ENCODE measurements around the gene DNPH1. TPM values are rescaled to one million over a fixed set of nuclear protein-coding genes. Genes with fewer than 3 reads are reported as not detected.

The DNPH1 gene
- total and polyA plus RNA-seq, 2 experiments from 2014 or later: 138 to 176 TPM

GRCh38 chr6:43185391-43185985 is 43.8 kb downstream of the DNPH1 start:
- no peak for DNase-seq (ENCODE audit: low read depth in 1 of 2, low spot score in 1 of 2)
- H3K36me3 ChIP-seq: peaks cover 2% of the 10 kb centered on the region
- TF ChIP-seq, protein P1, sequence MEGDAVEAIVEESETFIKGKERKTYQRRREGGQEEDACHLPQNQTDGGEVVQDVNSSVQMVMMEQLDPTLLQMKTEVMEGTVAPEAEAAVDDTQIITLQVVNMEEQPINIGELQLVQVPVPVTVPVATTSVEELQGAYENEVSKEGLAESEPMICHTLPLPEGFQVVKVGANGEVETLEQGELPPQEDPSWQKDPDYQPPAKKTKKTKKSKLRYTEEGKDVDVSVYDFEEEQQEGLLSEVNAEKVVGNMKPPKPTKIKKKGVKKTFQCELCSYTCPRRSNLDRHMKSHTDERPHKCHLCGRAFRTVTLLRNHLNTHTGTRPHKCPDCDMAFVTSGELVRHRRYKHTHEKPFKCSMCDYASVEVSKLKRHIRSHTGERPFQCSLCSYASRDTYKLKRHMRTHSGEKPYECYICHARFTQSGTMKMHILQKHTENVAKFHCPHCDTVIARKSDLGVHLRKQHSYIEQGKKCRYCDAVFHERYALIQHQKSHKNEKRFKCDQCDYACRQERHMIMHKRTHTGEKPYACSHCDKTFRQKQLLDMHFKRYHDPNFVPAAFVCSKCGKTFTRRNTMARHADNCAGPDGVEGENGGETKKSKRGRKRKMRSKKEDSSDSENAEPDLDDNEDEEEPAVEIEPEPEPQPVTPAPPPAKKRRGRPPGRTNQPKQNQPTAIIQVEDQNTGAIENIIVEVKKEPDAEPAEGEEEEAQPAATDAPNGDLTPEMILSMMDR (IDR thresholded peaks at IDR 0.05; ENCODE audit: low read depth, low read length): no peak

GRCh38 chr6:43184268-43184985 is 44.9 kb downstream of the DNPH1 start:
- no peak for DNase-seq (ENCODE audit: low read depth in 1 of 2, low spot score in 1 of 2)
- TF ChIP-seq, protein P1 (IDR thresholded peaks at IDR 0.05; ENCODE audit: low read depth, low read length): no peak
- Histone ChIP-seq H3K36me3 (peaks cover 8% of the 10 kb centered on the region), H3K4me3 (no peak overlapping the region), H3K4me1 (ENCODE audit: low read depth) (peaks cover 4% of the 10 kb centered on the region), H3K27ac (no peak overlapping the region), H3K27me3 (no peaks in the 10 kb centered on the region), H3K9me3 (ENCODE audit: low read depth) (no peaks in the 10 kb centered on the region)

More at GRCh38 chr6:43185391-43185985, 43.8 kb downstream of the DNPH1 start:
- H3K4me3 ChIP-seq: no peak overlapping the region
- no peaks in the 10 kb centered on the region for H3K27me3 ChIP-seq
- H3K9me3 ChIP-seq (ENCODE audit: low read depth): no peaks in the 10 kb centered on the region
- no peak overlapping the region for H3K27ac ChIP-seq
- peaks cover 14% of the 10 kb centered on the region for H3K4me1 ChIP-seq (ENCODE audit: low read depth)

DNA sequence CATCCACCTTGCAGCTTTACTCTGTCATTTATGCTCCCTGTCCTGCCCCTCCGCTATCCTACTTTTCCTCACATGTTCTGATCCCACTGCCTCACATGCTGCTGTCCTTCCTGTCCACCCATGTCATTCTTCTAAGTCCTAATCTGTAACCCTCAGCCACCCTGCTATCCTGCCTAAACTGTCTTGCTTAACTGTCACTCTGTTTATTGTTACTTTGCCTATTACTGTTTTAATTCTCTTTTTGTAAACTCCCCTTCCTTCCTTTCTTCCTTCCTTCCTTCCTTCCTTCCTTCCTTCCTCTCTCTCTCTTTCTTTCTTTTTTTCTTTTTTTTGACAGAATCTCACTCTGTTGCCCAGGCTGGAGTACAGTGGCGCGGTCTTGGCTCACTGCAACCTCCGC is 45.8 kb downstream of the DNPH1 start:
- H3K4me1 ChIP-seq (ENCODE audit: low read depth): peaks cover 3% of the 10 kb centered on the region
- no peak overlapping the region for H3K4me3 ChIP-seq
- TF ChIP-seq, protein P1 (IDR thresholded peaks at IDR 0.05; ENCODE audit: low read depth, low read length): no peak
- no peak overlapping the region for H3K27ac ChIP-seq
- no peaks in the 10 kb centered on the region for H3K27me3 ChIP-seq
- no peaks in the 10 kb centered on the region for H3K9me3 ChIP-seq (ENCODE audit: low read depth)
- H3K36me3 ChIP-seq: peaks cover 18% of the 10 kb centered on the region
- DNase-seq (ENCODE audit: low read depth in 1 of 2, low spot score in 1 of 2): no peak

- peaks cover 30% of the 10 kb centered on the region for H3K36me3 ChIP-seq
- peak within 1 kb of the TSS; percentile 83 for H3K27ac ChIP-seq
- H3K27me3 ChIP-seq: no peaks in the 10 kb centered on the region
Observed at GRCh38 chr6:43181942-43182860, 47.1 kb downstream of the DNPH1 start, which contains the start of gene CUL9. TSS of gene CUL9 (plus strand) at chr6:43182196. CDS start at chr6:43184311, 2,115 bp downstream.

DNA sequence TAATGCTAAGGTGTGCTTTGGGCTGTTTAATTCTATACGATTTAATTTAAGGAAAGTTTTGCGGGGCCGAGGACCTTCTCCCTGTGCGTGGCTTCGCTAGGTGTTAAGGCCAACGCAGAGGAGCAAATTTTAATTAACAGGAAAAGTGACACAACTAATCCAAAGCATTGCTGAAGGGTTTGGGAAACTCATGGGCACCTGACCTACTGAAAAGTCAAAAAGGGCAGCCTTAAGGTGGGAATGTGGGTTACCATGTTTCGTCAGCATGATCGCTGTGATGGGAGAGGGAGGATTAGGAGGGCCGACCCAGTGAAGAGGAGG is 47.7 kb downstream of the DNPH1 start:
- no peaks in the 10 kb centered on the region for H3K27me3 ChIP-seq
- peak overlapping the region; percentile 73 for H3K4me3 ChIP-seq
- TF ChIP-seq, protein P1 (IDR thresholded peaks at IDR 0.05; ENCODE audit: low read depth, low read length): no peak
- no peak for DNase-seq (ENCODE audit: low read depth in 1 of 2, low spot score in 1 of 2)
- H3K4me1 ChIP-seq (ENCODE audit: low read depth): peaks cover 3% of the 10 kb centered on the region
- peak overlapping the region; percentile 83 for H3K27ac ChIP-seq
- H3K9me3 ChIP-seq (ENCODE audit: low read depth): no peaks in the 10 kb centered on the region
- peaks cover 34% of the 10 kb centered on the region for H3K36me3 ChIP-seq

More at GRCh38 chr6:43181942-43182860, 47.1 kb downstream of the DNPH1 start, which contains the start of gene CUL9:
- TF ChIP-seq, protein P1 (IDR thresholded peaks at IDR 0.05; ENCODE audit: low read depth, low read length): no peak
- H3K4me1 ChIP-seq (ENCODE audit: low read depth): peaks cover 3% of the 10 kb centered on the region
- H3K9me3 ChIP-seq (ENCODE audit: low read depth): no peaks in the 10 kb centered on the region
- peak within 1 kb of the TSS; percentile 73 for H3K4me3 ChIP-seq
- peak; percentile 82 to 89 for DNase-seq (ENCODE audit: low read depth in 1 of 2, low spot score in 1 of 2)

All from cardiac muscle cell (in vitro differentiated cells and primary cell).